Heart left ventricle (tissue), 16 donors: ENCODE data around the gene SUDS3. TPM values are rescaled to one million over a fixed set of nuclear protein-coding genes. Genes with fewer than 3 reads are reported as not detected.

Source experiments
- ATAC-seq, 4 donors: fragments of 200-7000 bp; cut with Tn5 transposase; one replicate each; pipeline ENCODE4 v1.9.1; 2020 to 2022; ENCODE audit warnings: moderate library complexity in 4 of 4, mild to moderate bottlenecking in 3 of 4, moderate number of reproducible peaks in 1 of 4
- DNase-seq, 5 donors: peaks; one replicate each; pipeline ENCODE4 v3.0.0-alpha.2; 2020
- H3K27ac ChIP-seq, 12 donors: fragments of 200-600 bp; sonication (generic) in 4 of 12; one replicate each; pipeline versions ENCODE4 v1.5.0 to v1.8.0; 2016 to 2022; ENCODE audit warnings: mild to moderate bottlenecking in 2 of 12
- H3K27me3 ChIP-seq, 9 donors: fragments of 200-600 bp; sonication (generic) in 2 of 9; one replicate each; pipeline versions ENCODE4 v1.5.1 to v1.8.0; 2016 to 2022; ENCODE audit warnings: mild to moderate bottlenecking in 3 of 9
- H3K36me3 ChIP-seq, 9 donors: fragments of 200-600 bp; sonication (generic) in 2 of 9; one replicate each; pipeline versions ENCODE4 v1.5.0 to v1.8.0; 2018 to 2022; ENCODE audit warnings: mild to moderate bottlenecking in 2 of 9
- H3K4me1 ChIP-seq, 12 donors: fragments of 200-600 bp; sonication (generic) in 4 of 12; one replicate each; pipeline versions ENCODE4 v1.5.0 to v1.8.0; 2016 to 2022; ENCODE audit warnings: mild to moderate bottlenecking in 3 of 12
- H3K4me3 ChIP-seq, 12 donors: fragments of 200-600 bp; sonication (generic) in 4 of 12; one replicate each; pipeline versions ENCODE4 v1.5.0 to v1.8.0; 2017 to 2022; ENCODE audit warnings: mild to moderate bottlenecking in 9 of 12, moderate library complexity in 4 of 12
- H3K9me3 ChIP-seq, 12 donors: fragments of 200-600 bp; sonication (generic) in 4 of 12; one replicate each; pipeline versions ENCODE4 v1.5.0 to v1.8.0; 2016 to 2022; ENCODE audit warnings: mild to moderate bottlenecking in 1 of 12
- POLR2A ChIP-seq, 2 donors: fragments of 450-650 bp; IDR thresholded peaks; one replicate each; pipeline ENCODE4 v1.6.1; 2017; ENCODE audit warnings: antibody characterized with exemption in 2 of 2, mild to moderate bottlenecking in 2 of 2, moderate library complexity in 2 of 2
- WGBS, 4 donors: extraction: QIAGEN DNeasy Blood & Tissue Kit in 2 of 4; methylation state at CpG; one replicate each; pipeline versions ENCODE4 v1.1.5 to v1.1.7; 2013 to 2018; 5-methylcytosine and 5-hydroxymethylcytosine counted together
- intact Hi-C, 10 donors: fragments of 100-400 bp; cut with DNase I; formaldehyde crosslinking; loops; one replicate each; pipeline versions ENCODE4 v1.11.1 to v1.14.2; 2022
- polyA plus RNA-seq, 2 donors: library from polyadenylated mRNA; stranded (reverse); fragments of 200-250 nt; gene quantifications; one replicate each; pipeline ENCODE4 v1.2.3, GENCODE V29; 2013
- total RNA-seq, 9 donors: library from RNA; depleted of rRNA in 2 of 9; stranded (reverse); fragments of >200 nt in 2 of 9; fragmentation: NEBNext Ultra II Directional in 3 of 9; extraction: Animal tissue kit (Norgen Biotek cat#: 25700) in 3 of 9; gene quantifications; one replicate each; pipeline versions ENCODE4 v1.1.0 to v1.2.4, GENCODE V29; 2016 to 2023
- TF ChIP-seq, protein P1 (sequence below), 12 donors: fragments of 200-600 bp; sonication (generic) in 4 of 12; IDR thresholded peaks; one replicate each; pipeline versions ENCODE4 v1.5.0 to v1.8.0; 2018 to 2022; ENCODE audit warnings: antibody characterized with exemption in 12 of 12, mild to moderate bottlenecking in 5 of 12
- donor health status: ischemic (EF 13 %, LVEDD 7.1; RV severe dilation, severe dysfunction).
- donor health status: healthy with polysubstance abuse.
- donor health status: DM: no; HTN: yes; CAD: no.
- donor health status: DM: no; HTN: no; CAD: no.
- donor health status: ischemic (EF 25% LVEDD 6.9; RV normal size, moderate dysfunction).
- donor health status: ischemic (EF 25% LVEDD 5.7; RV mildly dilated, moderate dysfunction).
- donor health status: healthy.
- donor health status: DM: yes; HTN: yes; CAD: no.
- donor health status: ischemic (EF 35%, LVEDD 5.7; RV mildly dilated, moderate dysfunction).
- donor health status: nonischemic (EF 11% LVEDD 7.7; RV severe dilation, severe dysfunction).
- donor health status: DM: yes; HTN: yes; CAD: no.
- donor health status: PGD.
- donor health status: ischemic (EF 29% LVEDD 5.4; RV normal size, mild dysfunction).
- donor health status: nonischemic (EF 23%, LVEDD 6.1; RV moderate dilation, normal function).

SUDS3 gene
- total and polyA plus RNA-seq, 11 donors = 8.0 to 32.1 (median 21.4) TPM

DNA sequence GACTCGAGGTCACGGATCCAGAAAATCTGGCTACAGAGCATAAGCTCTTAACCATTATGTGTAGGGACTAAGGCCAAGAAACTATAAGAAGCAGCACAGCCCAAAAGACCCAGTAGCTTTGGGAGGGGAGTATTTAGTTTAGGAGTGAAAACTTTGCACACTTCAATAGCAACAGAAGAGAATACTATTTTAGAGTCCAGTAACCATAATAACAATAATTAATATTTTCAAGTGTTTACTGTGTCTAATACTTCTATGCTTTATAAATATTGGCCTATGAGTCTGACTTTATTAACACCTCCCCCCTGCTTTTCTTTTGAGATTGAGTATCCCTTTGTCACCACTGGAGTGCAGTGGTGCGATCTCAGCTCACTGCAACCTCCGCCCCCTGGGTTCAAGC is 82.8 kb downstream of the SUDS3 start:
- ATAC-seq (no peak), DNase-seq (no peak)
- Histone ChIP-seq H3K36me3 (no peaks in the 10 kb centered on the region), H3K27ac (no peak overlapping the region), H3K9me3 (peaks cover 0 to 25% (median 0%) of the 10 kb centered on the region in 12 donors), H3K27me3 (no peaks in the 10 kb centered on the region), H3K4me3 (no peak overlapping the region), H3K4me1 (no peaks in the 10 kb centered on the region)
- 90 to 94% (median 93%) methylated on average over 4 of the region's 4 CpGs for WGBS, 4 donors
- TF ChIP-seq, protein P1, sequence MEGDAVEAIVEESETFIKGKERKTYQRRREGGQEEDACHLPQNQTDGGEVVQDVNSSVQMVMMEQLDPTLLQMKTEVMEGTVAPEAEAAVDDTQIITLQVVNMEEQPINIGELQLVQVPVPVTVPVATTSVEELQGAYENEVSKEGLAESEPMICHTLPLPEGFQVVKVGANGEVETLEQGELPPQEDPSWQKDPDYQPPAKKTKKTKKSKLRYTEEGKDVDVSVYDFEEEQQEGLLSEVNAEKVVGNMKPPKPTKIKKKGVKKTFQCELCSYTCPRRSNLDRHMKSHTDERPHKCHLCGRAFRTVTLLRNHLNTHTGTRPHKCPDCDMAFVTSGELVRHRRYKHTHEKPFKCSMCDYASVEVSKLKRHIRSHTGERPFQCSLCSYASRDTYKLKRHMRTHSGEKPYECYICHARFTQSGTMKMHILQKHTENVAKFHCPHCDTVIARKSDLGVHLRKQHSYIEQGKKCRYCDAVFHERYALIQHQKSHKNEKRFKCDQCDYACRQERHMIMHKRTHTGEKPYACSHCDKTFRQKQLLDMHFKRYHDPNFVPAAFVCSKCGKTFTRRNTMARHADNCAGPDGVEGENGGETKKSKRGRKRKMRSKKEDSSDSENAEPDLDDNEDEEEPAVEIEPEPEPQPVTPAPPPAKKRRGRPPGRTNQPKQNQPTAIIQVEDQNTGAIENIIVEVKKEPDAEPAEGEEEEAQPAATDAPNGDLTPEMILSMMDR (IDR thresholded peaks at IDR 0.05) = no peak
- no peak for TF ChIP-seq POLR2A (IDR thresholded peaks at IDR 0.05)
- intact Hi-C loops = no loop called here

DNA sequence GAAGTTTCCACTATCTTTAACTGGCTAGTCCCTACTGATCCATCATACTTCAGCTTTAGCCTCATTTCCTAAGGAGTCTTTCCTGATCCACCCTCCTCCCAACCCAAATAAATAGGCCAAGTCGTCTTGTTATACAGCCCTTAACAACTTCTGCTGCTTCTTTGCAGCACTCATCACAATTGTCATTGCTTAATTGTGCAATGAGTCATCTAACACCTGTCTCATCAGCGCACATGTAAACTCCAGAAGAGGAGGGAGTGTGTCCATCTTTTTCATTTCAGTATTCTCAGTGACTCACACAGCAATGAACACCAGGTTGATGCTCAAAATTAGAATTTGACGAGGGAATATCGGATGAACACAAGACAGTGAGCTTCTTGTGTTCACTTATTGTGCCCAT is 87.3 kb downstream of the SUDS3 start:
- ATAC-seq (no peak), DNase-seq (no peak)
- H3K36me3 ChIP-seq = no peaks in the 10 kb centered on the region
- intact Hi-C loops = no loop called here
- no peak for TF ChIP-seq POLR2A (IDR thresholded peaks at IDR 0.05)
- TF ChIP-seq, protein P1 (IDR thresholded peaks at IDR 0.05) = no peak
- H3K27ac ChIP-seq = no peak overlapping the region
- no peaks in the 10 kb centered on the region for H3K4me1 ChIP-seq
- H3K4me3 ChIP-seq = no peak overlapping the region
- peaks cover 0 to 12% (median 0%) of the 10 kb centered on the region in 12 donors for H3K9me3 ChIP-seq
- 76 to 83% (median 79%) methylated on average over 4 of the region's 4 CpGs for WGBS, 4 donors
- no peaks in the 10 kb centered on the region for H3K27me3 ChIP-seq

DNA sequence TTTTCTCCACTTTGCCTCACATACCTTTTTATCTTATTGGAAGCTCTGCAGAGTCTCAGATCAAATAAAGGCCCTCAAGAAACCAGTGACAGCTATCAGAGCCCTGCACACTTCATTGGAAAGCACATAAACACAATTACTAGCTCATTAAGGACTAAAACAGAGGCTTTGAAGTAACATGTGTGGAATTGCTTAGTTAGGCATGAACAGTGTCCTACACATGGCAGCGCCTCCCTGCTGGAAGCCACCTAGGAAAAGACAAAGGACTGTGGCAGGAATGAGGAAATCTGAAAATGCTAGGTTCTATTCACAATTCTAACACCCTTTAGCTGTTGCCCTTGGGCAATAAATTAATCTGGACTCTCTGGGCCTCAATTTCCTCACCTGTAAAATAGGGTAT is 89.4 kb downstream of the SUDS3 start:
- 90 to 100% (median 94%) methylated on average over 1 of the region's 1 CpG for WGBS, 4 donors
- intact Hi-C loops = no loop called here
- DNase-seq = no peak
- Histone ChIP-seq H3K4me1 (no peaks in the 10 kb centered on the region), H3K9me3 (peaks cover 0 to 5% (median 0%) of the 10 kb centered on the region in 12 donors), H3K27ac (no peak overlapping the region), H3K4me3 (no peak overlapping the region), H3K36me3 (no peaks in the 10 kb centered on the region), H3K27me3 (no peaks in the 10 kb centered on the region)
- TF ChIP-seq POLR2A (IDR thresholded peaks at IDR 0.05) = no peak
- ATAC-seq = no peak

Other genes starting within 250 kb of the SUDS3 start
- 100 to 1,000 TPM; 301 to 751 (median 420) TPM for gene PEBP1, start 240.4 kb upstream of the SUDS3 start, total RNA-seq
- 100 to 1,000 TPM; 295 to 554 TPM for gene PEBP1, start 240.4 kb upstream of the SUDS3 start, polyA plus RNA-seq
- 10 to 100 TPM; 11.8 to 26.6 (median 22.2) TPM for gene TAOK3, start 3.6 kb upstream of the SUDS3 start, total RNA-seq
- 10 to 100 TPM; 13.0 to 14.4 TPM for gene TAOK3, start 3.6 kb upstream of the SUDS3 start, polyA plus RNA-seq